UCSD-AML1 (cell line): ENCODE data around the gene KRT1.

Experiments
- DNase-seq: peaks from one replicate; lab custom pipeline; 2025; ENCODE audit not compliant: unreplicated experiment; lab: John Stamatoyannopoulos, UW

Gene KRT1

DNA sequence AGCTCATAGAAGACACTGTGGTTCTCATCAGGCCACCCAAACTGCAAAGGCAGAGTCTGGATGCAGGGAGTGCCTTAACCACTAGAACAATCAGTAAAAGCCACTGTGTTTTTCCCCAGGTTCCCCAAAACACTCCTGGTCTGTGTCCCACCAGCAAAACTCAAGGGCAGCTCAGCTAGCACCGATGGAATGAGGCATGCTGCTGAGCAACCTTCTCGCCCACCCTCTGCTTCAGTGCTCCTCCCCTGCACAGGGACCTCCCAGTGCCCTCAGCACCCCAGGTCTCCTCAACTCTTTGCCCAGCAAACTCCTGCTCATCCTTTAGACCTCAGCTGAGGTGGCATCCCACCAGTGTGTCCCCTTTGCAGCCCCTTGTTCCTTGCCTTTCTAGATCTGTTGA is 19.2 kb upstream of the KRT1 start:
- no peak for DNase-seq

DNA sequence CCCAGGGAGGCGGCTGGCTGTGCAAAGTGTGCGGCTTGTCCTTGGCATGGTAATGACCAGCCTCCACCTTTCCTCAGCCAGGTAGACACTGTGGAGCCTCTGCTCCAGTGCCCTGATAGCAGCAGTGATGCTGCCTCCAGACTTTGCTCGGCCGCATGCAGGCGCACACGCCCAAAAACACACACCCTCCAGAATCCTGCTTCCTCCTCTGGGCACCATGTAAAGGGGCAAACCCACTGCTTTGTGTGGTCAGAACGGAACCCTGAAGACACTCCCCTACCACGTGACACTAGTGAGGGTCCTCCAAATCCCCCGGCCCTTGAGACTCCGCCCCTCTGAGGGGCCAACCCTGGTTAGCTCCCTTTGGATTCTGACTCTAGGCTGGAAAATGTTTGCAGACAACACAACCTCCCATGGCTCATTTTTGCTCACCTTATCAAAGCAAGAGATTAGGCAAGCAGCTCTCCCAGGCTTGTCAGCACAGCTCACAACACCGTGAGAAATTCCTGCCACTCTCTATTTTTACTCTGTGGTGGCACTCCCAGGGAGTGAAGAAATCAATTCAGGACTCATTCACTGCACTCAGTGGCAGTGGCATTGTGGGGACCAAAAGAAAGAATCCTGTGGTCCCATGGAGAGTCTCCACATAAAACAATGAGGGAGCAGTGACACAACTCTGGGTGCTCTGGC is 18.6 kb upstream of the KRT1 start:
- DNase-seq: no peak

DNA sequence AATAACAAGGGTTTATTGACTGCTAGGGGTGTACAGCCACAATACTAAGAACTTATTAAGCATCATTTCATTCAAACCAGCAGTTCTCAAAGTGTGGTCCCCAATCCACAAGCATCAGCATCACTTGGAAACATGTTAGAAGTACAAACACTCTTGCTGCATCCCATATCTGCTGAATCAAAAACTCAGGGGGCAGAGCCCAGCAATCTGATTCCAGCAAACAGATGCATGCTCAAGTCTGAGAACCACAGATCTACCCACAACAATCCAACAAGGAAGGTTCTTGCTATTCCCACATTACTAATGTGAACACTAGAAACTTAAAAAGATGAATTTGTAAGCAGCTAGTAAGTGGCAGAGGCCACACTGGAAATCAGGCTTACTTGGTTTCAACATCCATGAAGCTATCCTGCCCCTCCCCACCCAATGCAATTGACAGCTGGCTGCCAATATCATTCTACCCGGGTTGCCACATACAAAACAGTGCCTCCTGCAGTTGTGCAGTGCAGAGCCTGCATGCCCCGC is 16.9 kb upstream of the KRT1 start:
- no peak for DNase-seq

DNA sequence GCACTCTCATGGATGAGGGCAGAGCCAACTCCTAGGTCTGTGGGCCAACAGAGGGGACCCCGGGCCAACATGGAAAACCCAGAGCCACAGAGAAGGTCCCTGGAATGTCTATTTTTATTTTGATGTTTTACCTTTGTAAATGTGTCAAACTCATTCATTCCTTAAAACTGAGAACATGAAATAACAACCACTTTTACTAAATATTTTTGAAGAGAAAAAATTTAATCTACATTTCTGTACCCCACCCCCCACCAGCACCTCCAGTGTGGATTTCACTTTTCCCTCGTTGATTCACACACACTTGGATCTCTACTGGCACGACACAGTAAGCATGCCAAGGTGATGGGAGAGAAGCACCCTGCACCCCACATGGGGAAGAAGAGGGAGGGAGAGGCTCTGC is 16.4 kb upstream of the KRT1 start:
- no peak for DNase-seq

DNA sequence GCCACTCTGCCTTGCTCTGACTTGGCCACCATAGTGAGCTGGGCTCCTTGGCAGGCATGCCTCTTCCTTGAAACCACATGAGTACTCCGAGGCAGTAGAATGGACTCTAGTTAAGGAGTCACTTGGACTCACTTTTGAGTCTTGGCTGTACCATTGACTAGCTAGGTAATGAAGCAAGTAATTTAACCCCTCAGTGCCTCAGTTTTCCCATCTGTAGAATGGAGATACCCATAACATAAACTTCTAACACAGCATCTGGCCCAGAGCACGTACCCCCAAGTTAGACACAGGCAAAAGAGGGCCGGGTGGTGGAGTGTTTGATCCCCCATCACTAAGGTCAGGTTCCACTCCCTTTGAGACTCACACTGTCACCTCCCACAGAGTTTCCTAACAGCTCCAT is 14.8 kb upstream of the KRT1 start:
- no peak for DNase-seq

DNA sequence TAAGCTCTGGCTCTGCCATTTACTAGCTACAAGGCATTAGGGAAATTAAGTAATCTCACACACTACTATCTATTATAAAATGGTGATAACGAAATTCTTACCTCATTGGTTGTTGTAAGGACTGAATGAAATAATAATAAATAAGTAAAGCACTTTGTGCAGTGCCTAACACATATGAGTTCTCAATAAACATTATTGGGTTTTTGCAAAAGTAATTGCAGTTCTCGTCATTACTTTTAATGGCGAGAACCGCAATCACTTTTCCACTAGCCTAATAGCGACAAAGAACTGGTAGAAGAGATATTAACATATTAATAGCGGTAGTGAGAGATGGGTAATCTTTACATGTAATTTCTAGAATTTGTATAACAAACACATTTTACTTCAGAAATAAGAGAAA is 13.9 kb upstream of the KRT1 start:
- no peak for DNase-seq

DNA sequence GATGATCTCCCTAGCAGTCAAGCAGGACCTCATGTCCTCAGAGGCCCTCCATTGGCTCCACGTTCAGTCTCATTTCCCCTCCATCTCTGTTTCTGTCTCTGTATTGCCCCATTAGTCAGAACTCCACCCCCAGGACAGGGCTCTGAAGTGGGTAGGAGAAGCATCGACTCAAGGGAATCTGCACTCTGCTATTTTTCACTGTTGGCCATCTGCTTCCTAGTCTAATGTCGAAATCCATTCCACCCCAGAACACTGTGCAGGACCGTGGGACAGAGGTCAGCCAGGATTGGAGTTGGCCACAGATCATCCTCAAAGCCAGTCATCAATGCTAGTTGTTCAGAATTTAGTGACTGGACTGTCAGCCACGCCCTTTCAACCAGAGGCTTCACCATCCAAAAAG is 13.1 kb upstream of the KRT1 start:
- no peak for DNase-seq

DNA sequence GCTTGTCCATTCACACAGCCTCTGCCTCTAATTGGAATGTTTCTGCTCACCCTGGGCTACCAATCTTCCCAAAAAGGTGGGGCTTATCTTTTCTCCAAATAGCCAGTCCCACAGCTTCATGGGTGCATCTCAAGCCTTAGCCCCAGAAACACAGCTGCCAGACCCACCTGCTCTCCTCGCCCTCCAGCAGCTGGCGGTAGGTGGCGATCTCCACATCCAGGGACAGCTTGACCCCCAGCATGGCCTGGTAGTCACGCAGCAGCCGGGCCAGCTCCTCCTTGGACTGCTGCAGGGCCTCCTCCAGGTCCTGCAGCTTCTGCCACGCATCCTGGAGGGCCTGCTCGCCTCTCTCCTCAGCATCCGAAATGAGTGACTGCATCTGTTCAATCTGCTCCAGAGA is 12.0 kb upstream of the KRT1 start:
- DNase-seq: peak; percentile 33

DNA sequence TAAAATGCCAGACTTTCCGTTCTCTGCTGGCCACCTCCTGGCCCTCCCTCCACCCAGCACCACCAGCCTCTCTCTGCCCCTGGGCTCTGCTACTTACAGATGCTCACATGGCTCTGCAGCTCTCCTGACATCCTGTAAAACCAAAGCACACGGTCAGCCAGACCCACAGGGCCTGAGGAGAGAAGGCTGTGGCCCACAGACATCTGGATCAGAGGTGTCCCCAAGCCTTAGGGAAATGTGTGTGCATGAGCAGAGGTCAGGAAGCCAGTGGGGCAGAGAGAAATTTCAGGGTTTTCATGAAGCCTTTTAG is 11.6 kb upstream of the KRT1 start:
- no peak for DNase-seq

DNA sequence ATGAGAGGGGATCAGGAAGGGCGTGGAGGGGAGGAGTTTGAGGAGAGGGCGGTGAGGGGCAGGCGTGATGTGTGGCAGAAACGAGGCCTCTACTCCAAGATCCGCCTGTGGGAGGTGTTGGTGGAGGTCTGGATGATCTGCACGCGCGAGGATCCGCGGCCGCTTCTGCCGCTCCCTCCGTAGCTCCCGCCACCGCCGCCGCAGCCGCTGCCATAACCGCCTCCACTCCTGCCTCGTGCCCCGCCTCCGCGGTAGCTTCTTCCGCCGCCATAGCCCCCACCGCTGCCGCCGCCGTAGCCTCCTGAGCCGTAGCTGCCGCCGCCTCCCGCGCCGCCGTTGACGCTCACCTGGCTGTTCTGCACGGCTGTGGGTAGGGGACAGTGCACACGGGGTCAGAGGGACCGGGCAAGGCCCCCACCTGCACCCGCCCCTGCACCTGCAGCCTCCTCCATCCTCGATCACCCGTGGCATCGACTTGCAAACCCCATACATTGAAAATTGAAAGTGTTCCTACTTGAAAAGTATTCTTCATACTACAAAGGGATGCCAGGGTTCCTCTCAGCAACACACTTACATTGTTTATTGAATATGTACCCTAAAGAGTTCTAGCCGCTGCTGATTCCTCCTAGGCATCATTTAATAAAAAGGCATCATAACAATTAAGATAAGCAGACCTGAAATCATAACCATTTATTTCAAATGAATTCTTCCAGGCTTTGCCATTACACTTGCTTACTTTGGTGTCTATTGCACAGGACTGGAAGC is 11.1 kb upstream of the KRT1 start:
- no peak for DNase-seq

DNA sequence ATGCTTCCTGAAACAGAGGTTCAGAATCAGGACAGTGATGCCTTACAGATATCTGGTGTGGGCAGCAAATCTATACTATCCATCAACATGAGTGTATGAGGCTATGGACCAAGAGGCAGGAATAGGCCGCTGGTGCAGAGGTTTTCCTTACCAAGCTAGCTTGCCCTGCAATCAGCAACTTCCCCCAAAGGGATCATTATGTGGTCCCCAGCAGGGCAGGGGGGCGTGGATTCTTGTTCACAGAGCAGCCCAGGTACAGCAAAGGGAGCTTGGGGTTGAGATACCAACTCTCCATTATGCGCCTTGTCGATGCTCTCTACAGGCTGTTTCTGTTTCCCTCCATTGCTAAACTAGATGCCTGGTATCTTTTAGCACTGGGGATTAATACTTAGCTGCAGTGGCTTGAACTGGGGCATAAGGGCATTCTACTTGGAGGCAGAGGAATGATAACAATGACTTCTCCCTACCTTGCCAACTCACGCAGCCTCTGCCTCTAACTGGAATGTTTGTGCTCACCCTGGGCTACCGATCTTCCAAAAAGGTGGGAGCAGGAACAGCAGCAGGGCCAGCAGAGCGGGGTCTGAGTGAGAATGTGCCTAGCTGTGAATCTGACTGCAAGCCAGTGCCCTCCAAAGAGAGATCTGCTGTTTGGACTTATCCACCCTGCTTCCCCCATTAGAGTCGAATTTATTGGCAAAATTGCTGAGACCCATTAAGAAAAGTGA is 10.3 kb upstream of the KRT1 start:
- no peak for DNase-seq

DNA sequence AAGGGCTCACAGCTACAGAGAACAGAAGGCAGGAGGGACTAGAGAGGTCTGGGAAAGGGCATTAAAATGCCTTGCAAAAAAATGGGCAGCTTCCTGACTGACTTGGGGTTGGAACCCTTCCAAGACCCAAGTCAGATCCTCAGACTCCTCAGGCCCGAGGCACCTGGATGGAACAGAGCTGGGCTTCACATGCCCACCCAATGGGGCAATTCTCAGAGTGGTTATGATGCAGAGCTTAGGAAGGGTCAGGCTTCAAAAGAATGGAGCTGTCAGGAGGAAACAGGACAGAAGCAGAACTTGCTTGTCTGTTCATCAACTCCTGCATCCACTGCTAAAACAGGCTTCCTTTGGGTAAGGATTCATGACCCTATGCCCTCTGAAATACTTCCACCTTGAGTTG is 9.7 kb upstream of the KRT1 start:
- DNase-seq: no peak

DNA sequence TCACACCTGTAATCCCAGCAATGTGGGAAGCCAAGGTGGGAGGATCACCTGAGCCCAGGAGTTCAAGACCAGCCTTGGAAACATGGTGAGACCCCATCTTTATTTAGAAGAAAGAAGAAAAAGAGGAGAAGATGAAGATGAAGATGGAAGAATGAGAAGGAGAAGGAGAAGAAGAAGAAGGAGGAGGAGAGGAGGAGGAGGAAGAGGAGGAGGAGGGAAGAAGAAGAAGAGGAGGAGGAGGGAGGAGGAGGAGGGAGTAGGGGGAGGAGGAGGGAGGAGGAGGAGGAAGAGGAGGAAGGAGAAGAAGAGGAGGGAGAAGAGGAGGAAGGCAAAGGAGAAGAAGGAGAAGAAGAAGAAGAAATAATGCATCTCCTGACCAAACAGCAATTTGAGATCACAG is 9.0 kb upstream of the KRT1 start:
- no peak for DNase-seq

DNA sequence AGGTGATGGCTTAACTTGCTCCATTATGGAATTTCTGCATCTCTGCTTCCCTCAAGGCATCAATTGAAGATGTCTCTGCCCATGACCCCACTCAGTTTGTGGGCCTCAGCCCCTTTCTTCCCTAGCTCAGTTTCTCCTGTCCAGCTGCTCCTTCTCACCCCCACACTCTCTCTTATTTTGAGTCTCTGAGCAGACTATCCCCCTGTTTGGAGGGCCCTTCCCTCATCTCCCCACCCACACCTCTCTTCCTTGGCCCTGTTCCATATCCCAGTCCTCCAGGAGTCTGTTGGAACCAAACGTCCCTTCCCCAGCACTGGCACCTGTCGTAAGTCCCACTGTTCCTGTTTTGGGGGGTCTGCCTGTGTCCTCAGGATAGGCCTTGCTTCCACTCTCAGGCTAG is 8.3 kb upstream of the KRT1 start:
- DNase-seq: no peak

DNA sequence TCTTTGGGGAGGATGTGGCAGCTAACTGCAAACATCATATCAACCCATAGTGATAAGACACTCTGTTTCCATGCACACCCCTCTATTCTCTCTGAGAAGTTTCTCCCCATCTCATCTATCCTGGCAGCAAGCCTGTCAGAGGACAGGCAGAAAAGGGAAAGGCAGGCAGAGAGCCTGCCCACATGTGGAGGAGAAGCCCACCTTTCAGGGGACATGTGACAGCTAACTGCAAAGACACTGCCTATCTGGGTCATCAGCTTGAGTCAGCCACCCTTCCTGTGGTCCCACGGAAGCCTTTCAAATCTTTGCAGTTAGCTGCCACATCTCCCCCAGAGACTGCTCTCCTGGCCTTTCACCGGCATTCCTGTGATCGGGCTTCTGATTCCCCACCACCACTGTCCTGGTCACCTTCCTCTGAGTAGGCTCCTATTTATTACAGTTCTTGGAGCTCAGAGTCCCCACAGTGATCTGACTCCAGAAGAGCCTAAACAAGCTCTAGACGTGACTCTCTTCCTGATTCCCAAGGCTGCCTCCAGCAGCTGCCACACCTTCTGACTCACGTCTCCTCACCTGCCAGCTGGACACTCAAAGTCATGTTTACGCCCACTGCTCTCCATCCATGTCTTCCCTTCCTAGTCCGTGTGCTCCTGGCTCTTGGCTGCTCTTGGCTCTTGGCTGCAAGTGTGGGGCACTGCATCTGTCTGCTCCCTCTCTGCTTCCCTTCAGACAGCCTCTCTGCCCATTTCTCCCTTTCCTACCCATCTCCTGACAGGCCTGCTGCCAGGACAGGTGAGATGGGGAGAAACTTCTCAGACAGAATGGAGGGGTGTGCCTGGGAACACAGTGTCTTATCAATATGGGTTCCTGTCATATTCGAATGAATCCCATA is 7.5 kb upstream of the KRT1 start:
- no peak for DNase-seq

DNA sequence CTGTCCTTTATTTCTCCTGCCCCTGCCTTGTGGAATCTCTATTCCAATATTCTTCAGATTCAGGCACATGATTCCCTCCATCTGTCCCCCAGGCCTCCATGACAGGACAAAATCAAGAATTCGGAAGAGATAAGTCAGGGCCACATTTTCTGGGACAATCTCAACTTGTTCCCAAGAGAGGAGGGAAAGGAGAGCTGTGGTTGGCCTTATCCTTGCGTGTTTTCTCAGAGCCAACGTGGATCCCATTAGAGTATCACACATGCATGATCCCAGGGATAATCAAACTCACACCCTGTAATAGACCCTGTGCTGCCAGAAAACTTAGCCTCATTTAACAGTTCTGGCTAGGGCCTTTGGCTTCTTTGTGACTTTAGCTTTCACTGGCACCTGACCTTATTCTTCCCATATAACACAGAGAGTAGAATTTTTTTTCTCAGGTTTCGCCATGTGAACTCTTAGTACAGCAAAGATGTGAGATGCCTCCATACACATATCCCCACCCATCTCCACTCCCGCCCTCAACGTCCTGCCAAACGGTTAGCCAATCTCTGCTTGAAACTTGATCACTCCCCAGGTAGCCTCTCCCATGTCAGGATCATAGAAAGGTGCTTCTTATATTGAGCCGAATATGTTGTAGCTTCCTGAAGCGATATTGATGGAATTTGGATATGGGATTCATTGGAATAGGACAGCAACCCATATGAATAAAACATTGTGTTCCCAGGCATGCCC is 6.7 kb upstream of the KRT1 start:
- DNase-seq: no peak

DNA sequence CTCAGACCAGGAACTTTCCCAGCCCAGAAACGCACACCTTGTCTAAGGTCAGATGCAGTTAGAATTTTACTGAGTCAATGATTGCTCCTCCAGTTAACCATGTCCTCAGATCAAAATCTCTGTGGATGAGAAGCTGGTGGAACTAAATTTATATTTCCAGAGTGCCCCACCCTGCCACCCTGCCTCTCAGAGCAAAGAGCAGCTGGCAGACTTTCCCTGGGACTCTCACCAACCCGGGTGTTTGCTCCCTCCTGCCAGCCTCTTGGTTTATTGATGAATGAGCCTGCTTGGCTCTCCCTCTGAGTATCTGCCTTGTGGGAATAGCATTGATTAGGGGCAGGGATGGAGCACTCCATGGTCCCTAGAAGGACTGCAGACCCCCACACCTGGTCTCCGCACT is 5.9 kb upstream of the KRT1 start:
- DNase-seq: no peak

DNA sequence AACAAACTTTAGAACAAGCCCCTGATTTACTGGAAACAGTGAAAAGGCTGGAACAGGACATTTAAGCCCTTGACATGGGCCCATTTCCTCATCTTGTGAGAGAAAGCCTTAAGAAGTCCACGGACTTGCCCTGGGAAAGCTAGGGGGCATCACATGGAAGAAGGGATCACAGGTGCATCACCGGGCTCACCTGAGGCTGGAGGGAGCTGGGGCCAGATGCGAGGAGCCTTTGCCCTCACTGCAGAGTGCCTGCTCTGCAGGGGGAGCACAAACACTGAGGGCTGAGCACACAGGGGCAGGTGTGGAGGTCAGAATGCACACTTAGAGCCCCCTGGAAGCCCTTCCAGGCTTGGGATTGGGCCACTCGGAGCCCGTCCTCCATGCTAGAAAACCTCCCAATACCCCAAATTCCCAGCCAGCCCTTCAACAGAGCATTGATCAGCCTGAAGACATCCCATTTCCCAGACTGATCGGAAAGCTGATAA is 5.2 kb upstream of the KRT1 start:
- no peak for DNase-seq

DNA sequence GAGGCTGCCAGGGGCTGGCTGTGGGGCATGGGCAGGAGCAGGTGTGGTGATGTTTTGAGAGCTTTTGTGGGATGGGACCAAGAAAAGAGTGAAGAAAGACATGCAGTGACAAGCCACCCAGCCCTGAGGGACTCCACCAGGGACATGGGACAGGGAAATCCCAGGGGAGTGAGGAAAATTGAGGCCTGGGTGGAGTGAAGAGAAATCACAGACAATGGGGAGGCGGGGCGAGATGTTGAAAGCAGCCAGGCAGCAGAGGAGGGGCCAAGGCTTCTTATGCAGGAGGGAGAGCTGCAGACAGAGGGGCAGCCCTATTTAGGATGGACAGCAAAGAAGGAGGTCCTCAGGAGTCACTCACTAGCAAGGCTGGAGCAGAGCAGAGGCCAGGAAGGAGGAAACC is 4.2 kb upstream of the KRT1 start:
- DNase-seq: no peak

DNA sequence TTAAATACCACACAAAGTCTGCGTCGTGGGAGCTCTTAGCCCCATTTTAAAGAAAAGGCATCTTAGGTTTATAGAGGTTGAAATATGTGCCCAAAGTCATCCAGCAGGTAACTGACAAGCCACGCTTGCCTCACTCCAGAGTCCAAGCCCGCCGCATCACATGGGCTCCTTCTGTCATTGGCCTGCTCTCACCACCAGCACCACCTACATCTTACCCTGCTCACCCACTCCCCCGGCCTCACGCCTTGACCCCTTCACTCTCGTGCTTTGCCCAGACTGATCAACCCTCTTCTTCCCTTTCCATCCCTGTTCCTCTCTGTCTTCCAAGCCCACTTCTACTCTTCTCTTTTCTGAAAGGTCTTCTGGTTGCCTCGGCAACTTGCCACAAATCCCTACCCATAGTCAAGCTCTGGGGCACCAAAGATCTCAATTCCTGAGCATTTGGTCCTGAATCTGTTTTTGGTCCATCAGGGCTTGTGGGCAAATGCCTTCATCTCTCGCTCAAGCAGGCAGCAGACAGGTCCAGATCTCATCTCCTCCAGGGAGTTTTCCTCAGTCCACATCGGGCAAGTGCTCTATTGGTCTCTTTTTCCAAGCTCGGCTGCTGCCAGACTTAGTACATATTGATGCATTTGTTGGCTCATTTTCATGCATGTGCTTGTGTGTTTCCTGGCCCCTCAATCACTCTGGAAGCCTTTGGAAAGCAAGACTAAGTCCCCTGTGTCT is 3.5 kb upstream of the KRT1 start:
- DNase-seq: no peak
